Measurements from ENCODE around the gene CDH13. TPM values are rescaled to one million over a fixed set of nuclear protein-coding genes. Genes with fewer than 3 reads are reported as not detected.

CDH13 gene
- total and polyA plus RNA-seq, 2 of the 8 experiments (the other 6 are each of a cell fraction or from before 2014, with no cell fraction given) = 2.3 to 2.4 TPM

- no peak for TF ChIP-seq SAP30 (IDR thresholded peaks at IDR 0.05; ENCODE audit: insufficient read depth, insufficient replicate concordance, low read length)
Measured at GRCh38 chr16:82699260-82699659, 72.5 kb downstream of the CDH13 start (continued).
